Neural crest cell (in vitro differentiated cells): ENCODE results near the gene TNIK. TPM values are rescaled to one million over a fixed set of nuclear protein-coding genes. Genes with fewer than 3 reads are reported as not detected.

Experiments
- DNase-seq: peaks from one replicate; pipeline ENCODE4 v3.0.0; 2021; ENCODE audit warnings: low read depth, mixed read lengths, low spot score
- H3K27ac Mint-ChIP-seq: one replicate; pipeline ENCODE4 v1.8.0; 2021; ENCODE audit warnings: mild to moderate bottlenecking, mixed read lengths; ENCODE audit not compliant: unreplicated experiment
- H3K27me3 Mint-ChIP-seq: 2 replicates; pipeline ENCODE4 v1.8.0; 2021; ENCODE audit warnings: low read depth, mild to moderate bottlenecking, mixed read lengths
- H3K36me3 Mint-ChIP-seq: 2 replicates; pipeline ENCODE4 v1.8.0; 2021; ENCODE audit warnings: low read depth, mild to moderate bottlenecking, mixed read lengths
- H3K4me1 Mint-ChIP-seq: 2 replicates; pipeline ENCODE4 v1.8.0; 2021; ENCODE audit warnings: mixed read lengths
- H3K4me3 Mint-ChIP-seq: one replicate; pipeline ENCODE4 v1.8.0; 2021; ENCODE audit warnings: mild to moderate bottlenecking, mixed read lengths
- H3K9me3 Mint-ChIP-seq: 2 replicates; pipeline ENCODE4 v1.8.0; 2021; ENCODE audit warnings: mixed read lengths
- total RNA-seq: library from RNA; stranded (reverse); gene quantifications from 2 replicates; pipeline ENCODE4 v1.2.1, GENCODE V29; 2021
- TF ChIP-seq, protein P1 (sequence below): fragments of 200-600 bp; sonication (generic); conservative IDR thresholded peaks from 2 replicates; pipeline ENCODE4 v1.5.0; 2021; ENCODE audit warnings: antibody characterized with exemption, mild to moderate bottlenecking

Gene TNIK
- total RNA-seq, 1 donor from 2014 or later = 32.3 TPM

DNA sequence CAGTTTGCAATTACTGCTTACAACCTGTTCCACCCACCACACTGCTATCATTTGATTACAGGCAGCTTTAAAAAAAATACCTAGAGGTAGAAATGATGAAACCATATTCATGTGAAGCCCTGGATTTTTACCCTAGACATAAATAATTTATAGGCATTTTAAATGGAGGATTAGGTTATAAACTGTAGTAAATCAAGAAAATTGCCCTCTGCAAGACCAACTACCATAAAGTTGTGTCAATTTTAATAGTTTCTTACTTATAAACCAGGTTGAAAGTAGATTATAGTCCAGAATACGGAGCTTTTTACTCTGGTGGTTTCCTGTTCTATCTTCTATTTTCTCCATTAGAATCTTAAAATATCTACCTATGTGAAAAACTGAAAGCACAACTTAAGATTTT is 13.9 kb downstream of the TNIK start:
- no peaks in the 10 kb centered on the region for H3K9me3 Mint-ChIP-seq
- peaks cover 35% of the 10 kb centered on the region for H3K4me1 Mint-ChIP-seq
- TF ChIP-seq, protein P1, sequence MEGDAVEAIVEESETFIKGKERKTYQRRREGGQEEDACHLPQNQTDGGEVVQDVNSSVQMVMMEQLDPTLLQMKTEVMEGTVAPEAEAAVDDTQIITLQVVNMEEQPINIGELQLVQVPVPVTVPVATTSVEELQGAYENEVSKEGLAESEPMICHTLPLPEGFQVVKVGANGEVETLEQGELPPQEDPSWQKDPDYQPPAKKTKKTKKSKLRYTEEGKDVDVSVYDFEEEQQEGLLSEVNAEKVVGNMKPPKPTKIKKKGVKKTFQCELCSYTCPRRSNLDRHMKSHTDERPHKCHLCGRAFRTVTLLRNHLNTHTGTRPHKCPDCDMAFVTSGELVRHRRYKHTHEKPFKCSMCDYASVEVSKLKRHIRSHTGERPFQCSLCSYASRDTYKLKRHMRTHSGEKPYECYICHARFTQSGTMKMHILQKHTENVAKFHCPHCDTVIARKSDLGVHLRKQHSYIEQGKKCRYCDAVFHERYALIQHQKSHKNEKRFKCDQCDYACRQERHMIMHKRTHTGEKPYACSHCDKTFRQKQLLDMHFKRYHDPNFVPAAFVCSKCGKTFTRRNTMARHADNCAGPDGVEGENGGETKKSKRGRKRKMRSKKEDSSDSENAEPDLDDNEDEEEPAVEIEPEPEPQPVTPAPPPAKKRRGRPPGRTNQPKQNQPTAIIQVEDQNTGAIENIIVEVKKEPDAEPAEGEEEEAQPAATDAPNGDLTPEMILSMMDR = no peak
- no peak for DNase-seq
- no peak overlapping the region for H3K4me3 Mint-ChIP-seq
- no peaks in the 10 kb centered on the region for H3K27me3 Mint-ChIP-seq
- H3K27ac Mint-ChIP-seq = no peak overlapping the region
- H3K36me3 Mint-ChIP-seq = no peaks in the 10 kb centered on the region

DNA sequence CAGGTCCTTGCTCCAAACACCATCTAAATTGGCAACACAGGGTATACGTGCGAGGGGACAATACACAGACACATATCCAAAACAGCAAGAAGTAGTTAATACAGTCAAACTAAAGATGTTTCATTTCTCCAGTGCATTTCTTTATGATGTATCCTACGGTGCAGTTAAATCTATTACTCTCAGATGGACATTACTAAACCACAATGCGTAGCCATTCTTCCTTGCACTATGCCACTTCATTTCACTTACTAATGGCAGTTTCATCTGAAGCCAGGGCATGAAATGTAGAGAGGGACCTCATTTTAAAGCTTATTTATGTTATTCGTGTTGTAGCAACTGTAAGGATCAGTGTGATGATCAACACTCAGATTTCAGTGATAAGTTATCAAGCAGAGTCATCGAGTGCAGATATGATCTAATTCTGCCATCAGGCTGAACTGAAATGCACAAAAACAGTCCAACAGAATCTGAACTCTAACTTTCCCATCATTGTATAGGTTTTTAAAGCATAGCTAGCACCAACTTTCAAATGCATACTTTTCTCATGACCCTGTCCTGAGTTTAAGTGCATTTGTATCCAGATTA is 14.5 kb downstream of the TNIK start:
- TF ChIP-seq, protein P1 = no peak
- peaks cover 31% of the 10 kb centered on the region for H3K4me1 Mint-ChIP-seq
- H3K27me3 Mint-ChIP-seq = no peaks in the 10 kb centered on the region
- no peak overlapping the region for H3K4me3 Mint-ChIP-seq
- no peaks in the 10 kb centered on the region for H3K36me3 Mint-ChIP-seq
- H3K9me3 Mint-ChIP-seq = no peaks in the 10 kb centered on the region
- H3K27ac Mint-ChIP-seq = peak overlapping the region; percentile 20
- no peak for DNase-seq

DNA sequence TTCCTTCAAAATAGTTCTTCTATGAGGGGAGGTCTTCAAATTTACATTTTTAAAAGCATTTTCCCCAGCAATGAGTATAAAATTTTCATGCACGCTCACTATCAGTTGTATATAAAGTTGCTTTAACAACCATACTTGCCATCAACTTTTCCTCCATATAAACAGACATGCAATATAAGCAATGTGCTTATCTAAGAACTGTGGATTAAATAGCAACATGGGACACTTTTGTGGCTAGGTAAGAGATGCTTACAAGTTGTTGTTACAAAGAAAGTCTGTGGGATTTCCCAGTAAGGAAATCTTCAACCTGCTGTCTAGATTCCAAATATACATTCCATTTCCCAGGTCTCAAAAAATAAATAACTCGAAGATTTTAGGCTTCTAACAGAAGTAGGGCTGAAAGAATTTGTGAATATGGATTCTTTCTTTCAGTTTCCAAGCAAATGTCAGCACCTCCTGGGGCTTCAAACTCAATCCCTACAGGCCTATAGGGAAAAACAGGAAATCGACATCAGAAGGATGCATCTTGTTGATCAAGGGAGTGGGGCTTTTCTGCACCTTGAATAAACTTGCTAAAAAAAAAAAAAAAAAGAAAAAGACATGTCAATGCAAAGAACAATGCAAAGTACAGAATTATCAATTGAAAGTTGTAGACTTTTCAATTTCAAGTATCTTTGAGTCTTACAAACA is 16.1 kb downstream of the TNIK start:
- H3K27ac Mint-ChIP-seq = no peak overlapping the region

DNA sequence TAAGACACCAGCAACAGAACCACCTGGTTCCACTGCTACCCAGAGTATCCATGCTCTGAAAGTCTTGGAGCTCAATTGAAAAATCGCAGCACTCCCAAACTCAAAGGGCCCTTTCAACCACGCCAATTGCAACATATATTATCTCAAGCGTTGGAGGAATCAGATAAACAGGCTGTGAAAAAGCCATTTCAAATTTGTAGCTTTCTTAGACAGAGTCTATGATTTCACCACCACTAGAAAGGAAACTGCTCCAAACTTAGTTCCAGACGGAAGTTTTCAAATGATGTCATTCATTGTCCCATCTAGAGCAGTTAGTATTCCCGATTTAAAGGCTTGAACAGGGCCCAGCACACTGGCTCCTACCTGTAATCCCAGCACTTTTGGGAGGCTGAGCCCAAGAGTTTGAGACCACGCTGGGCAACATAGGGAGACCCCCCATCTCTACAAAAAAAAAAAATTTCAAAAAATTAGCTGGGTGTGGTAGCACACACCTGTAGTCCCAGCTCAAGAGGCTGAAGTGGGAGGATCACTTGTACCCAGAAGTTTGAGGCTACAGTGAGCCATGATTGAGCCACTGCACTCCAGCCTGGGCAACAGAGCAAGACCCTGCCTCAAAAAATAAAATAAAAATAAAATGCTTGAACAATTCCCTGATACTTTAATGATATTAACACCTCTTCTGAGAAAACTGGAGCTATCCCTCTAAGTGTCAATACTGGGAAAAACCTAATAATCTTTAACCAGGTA is 16.8 kb downstream of the TNIK start:
- no peak overlapping the region for H3K27ac Mint-ChIP-seq
- no peak for DNase-seq
- H3K36me3 Mint-ChIP-seq = no peaks in the 10 kb centered on the region
- no peaks in the 10 kb centered on the region for H3K27me3 Mint-ChIP-seq
- H3K9me3 Mint-ChIP-seq = no peaks in the 10 kb centered on the region
- H3K4me3 Mint-ChIP-seq = no peak overlapping the region
- H3K4me1 Mint-ChIP-seq = peaks cover 25% of the 10 kb centered on the region
- TF ChIP-seq, protein P1 = no peak

More for the DNA sequence above, 16.1 kb downstream of the TNIK start:
- Mint-ChIP-seq H3K27me3 (no peaks in the 10 kb centered on the region), H3K4me1 (peaks cover 25% of the 10 kb centered on the region), H3K9me3 (no peaks in the 10 kb centered on the region), H3K36me3 (no peaks in the 10 kb centered on the region), H3K4me3 (no peak overlapping the region)
- TF ChIP-seq, protein P1 = no peak
- no peak for DNase-seq

DNA sequence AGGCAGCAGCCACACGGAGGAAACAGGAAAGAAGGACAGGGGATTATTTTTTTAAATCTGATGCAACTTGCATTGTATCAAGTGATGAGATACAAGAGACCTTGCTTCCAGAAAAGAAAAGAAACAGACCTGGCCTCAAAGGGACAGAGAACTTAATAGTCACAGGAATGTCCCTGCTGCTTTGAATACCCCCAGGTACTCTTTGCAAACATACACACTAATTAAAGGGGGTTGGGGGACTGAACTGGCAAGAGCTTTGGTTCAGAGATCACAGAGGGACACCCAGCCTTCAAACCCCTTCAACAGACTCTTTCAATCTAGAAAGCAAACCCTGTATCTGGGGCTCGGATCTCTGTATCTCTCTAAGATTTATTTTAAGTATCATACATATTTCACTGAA is 18.0 kb downstream of the TNIK start:
- Mint-ChIP-seq H3K27ac (no peak overlapping the region), H3K9me3 (no peaks in the 10 kb centered on the region), H3K36me3 (no peaks in the 10 kb centered on the region), H3K27me3 (no peaks in the 10 kb centered on the region), H3K4me1 (peaks cover 25% of the 10 kb centered on the region), H3K4me3 (no peak overlapping the region)
- DNase-seq = no peak
- TF ChIP-seq, protein P1 = no peak
